Central memory CD4-positive, alpha-beta T cell (primary cell): ENCODE measurements around the gene CDC7.
"Not testable (repeated sequence)": the region's sequence is repeated elsewhere in the genome, so short reads cannot be mapped to it uniquely, and the experiment has no call there.

Experiments
- DNase-seq: peaks from one replicate; pipeline ENCODE4 v3.0.0; 2022

Gene CDC7

GRCh38 chr1:91511386-91511785, 10.7 kb downstream of the CDC7 start:
- peak; percentile 32 for DNase-seq

GRCh38 chr1:91513160-91513559, 12.5 kb downstream of the CDC7 start:
- peak; percentile 13 for DNase-seq

GRCh38 chr1:91513706-91514105, 13.1 kb downstream of the CDC7 start:
- no peak for DNase-seq

- DNase-seq: no peak
Observed at GRCh38 chr1:91515994-91516393, 15.3 kb downstream of the CDC7 start.

GRCh38 chr1:91516605-91517004, 16.0 kb downstream of the CDC7 start:
- not testable (repeated sequence) for DNase-seq

- DNase-seq: not testable (repeated sequence)
Observed at GRCh38 chr1:91519167-91519566, 18.5 kb downstream of the CDC7 start.

GRCh38 chr1:91520942-91521507, 20.4 kb downstream of the CDC7 start:
- no peak for DNase-seq

GRCh38 chr1:91523482-91523881, 22.8 kb downstream of the CDC7 start:
- DNase-seq: no peak

- DNase-seq: no peak
Observed at GRCh38 chr1:91526496-91526895, 25.8 kb downstream of the CDC7 start.

- no peak for DNase-seq
Observed at GRCh38 chr1:91527266-91527765, 26.7 kb downstream of the CDC7 start.

GRCh38 chr1:91527781-91528180, 27.1 kb downstream of the CDC7 start:
- DNase-seq: no peak

GRCh38 chr1:91529856-91530255, 29.2 kb downstream of the CDC7 start:
- no peak for DNase-seq

- DNase-seq: no peak
Observed at GRCh38 chr1:91533361-91534024, 32.8 kb downstream of the CDC7 start.

GRCh38 chr1:91535441-91535840, 34.8 kb downstream of the CDC7 start:
- DNase-seq: no peak

GRCh38 chr1:91537281-91537986, 36.8 kb downstream of the CDC7 start:
- no peak for DNase-seq

GRCh38 chr1:91537987-91538304, 37.3 kb downstream of the CDC7 start:
- no peak for DNase-seq

GRCh38 chr1:91540910-91541309, 40.3 kb downstream of the CDC7 start:
- no peak for DNase-seq

GRCh38 chr1:91541918-91542533, 41.4 kb downstream of the CDC7 start:
- no peak for DNase-seq

GRCh38 chr1:91545506-91546300, 45.1 kb downstream of the CDC7 start:
- DNase-seq: no peak

GRCh38 chr1:91546301-91546581, 45.6 kb downstream of the CDC7 start:
- no peak for DNase-seq

- DNase-seq: no peak
Observed at GRCh38 chr1:91546876-91547275, 46.2 kb downstream of the CDC7 start.

- DNase-seq: peak; percentile 40
Observed at GRCh38 chr1:91548376-91549040, 47.9 kb downstream of the CDC7 start.
